Hepatocyte (in vitro differentiated cells): ENCODE measurements around the gene CDC14B.

Experiments
- EZH2 ChIP-seq: fragments of 200-600 bp; sonication (generic); IDR thresholded peaks from 2 replicates; pipeline ENCODE4 v1.6.1; 2016; ENCODE audit warnings: antibody characterized with exemption, mild to moderate bottlenecking, borderline replicate concordance
- TF ChIP-seq, protein P1 (sequence below): fragments of 200-600 bp; sonication (generic); IDR thresholded peaks from 2 replicates; pipeline ENCODE4 v1.5.1; 2016; ENCODE audit warnings: antibody characterized with exemption, mild to moderate bottlenecking; ENCODE audit not compliant: poor library complexity

DNA sequence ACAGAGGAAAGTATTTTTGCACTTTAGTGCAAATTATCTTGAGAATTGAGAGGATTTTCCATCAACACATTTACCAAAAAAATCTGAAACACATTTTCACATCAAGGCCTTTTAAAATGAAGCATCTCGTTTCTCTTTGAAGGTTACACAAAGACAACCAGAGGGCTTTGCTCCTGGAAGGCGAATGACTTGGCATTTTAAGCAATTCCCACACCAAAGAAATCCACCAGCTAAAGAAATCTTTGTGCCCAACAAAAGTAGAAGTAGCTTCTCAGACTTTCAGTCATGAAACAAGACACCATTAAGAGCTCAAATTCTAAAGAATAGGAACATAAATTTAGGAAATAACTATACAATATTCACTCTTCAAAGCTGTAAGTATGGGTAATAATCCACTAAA, 109.8 kb downstream of the CDC14B start:
- TF ChIP-seq, protein P1, sequence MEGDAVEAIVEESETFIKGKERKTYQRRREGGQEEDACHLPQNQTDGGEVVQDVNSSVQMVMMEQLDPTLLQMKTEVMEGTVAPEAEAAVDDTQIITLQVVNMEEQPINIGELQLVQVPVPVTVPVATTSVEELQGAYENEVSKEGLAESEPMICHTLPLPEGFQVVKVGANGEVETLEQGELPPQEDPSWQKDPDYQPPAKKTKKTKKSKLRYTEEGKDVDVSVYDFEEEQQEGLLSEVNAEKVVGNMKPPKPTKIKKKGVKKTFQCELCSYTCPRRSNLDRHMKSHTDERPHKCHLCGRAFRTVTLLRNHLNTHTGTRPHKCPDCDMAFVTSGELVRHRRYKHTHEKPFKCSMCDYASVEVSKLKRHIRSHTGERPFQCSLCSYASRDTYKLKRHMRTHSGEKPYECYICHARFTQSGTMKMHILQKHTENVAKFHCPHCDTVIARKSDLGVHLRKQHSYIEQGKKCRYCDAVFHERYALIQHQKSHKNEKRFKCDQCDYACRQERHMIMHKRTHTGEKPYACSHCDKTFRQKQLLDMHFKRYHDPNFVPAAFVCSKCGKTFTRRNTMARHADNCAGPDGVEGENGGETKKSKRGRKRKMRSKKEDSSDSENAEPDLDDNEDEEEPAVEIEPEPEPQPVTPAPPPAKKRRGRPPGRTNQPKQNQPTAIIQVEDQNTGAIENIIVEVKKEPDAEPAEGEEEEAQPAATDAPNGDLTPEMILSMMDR, result no peak
- TF ChIP-seq EZH2, result no peak
